Skeletal muscle tissue (tissue), 4 donors: Measurements from ENCODE around the gene NINJ2. TPM values are rescaled to one million over a fixed set of nuclear protein-coding genes. Genes with fewer than 3 reads are reported as not detected.

Experiments
- H3K27ac ChIP-seq: one replicate; pipeline ENCODE4 v1.7.0; 2013; ENCODE audit warnings: mild to moderate bottlenecking, low read depth, low read length, inconsistent platforms
- H3K27me3 ChIP-seq, 3 donors: one replicate each; pipeline ENCODE4 v1.7.0; 2013; ENCODE audit warnings: low read length in 3 of 3; ENCODE audit not compliant: control insufficient read depth in 3 of 3, insufficient read depth in 3 of 3
- H3K36me3 ChIP-seq, 3 donors: one replicate each; pipeline ENCODE4 v1.7.0; 2013; ENCODE audit warnings: low read length in 3 of 3; ENCODE audit not compliant: control insufficient read depth in 3 of 3, insufficient read depth in 3 of 3
- H3K4me1 ChIP-seq, 3 donors: one replicate each; pipeline ENCODE4 v1.7.0; 2013; ENCODE audit warnings: low read length in 3 of 3, mild to moderate bottlenecking in 3 of 3; ENCODE audit not compliant: control insufficient read depth in 3 of 3, insufficient read depth in 3 of 3
- H3K4me3 ChIP-seq, 3 donors: one replicate each; pipeline ENCODE4 v1.7.0; 2013; ENCODE audit warnings: low read length in 3 of 3
- H3K9ac ChIP-seq, 3 donors: one replicate each; pipeline ENCODE4 v1.7.0; 2013; ENCODE audit warnings: low read length in 3 of 3, mild to moderate bottlenecking in 3 of 3, moderate library complexity in 2 of 3, low read depth in 1 of 3
- H3K9me3 ChIP-seq, 3 donors: one replicate each; pipeline ENCODE4 v1.7.0; 2013; ENCODE audit warnings: low read length in 3 of 3; ENCODE audit not compliant: control insufficient read depth in 3 of 3
- total RNA-seq: library from RNA; depleted of rRNA; stranded (reverse); fragments of >200 nt; gene quantifications from one replicate; pipeline ENCODE4 v1.2.3, GENCODE V29; 2014
- donor health status: Osteomylitis.

NINJ2 gene
- total RNA-seq, 1 donor from 2014 or later = 2.6 TPM

DNA sequence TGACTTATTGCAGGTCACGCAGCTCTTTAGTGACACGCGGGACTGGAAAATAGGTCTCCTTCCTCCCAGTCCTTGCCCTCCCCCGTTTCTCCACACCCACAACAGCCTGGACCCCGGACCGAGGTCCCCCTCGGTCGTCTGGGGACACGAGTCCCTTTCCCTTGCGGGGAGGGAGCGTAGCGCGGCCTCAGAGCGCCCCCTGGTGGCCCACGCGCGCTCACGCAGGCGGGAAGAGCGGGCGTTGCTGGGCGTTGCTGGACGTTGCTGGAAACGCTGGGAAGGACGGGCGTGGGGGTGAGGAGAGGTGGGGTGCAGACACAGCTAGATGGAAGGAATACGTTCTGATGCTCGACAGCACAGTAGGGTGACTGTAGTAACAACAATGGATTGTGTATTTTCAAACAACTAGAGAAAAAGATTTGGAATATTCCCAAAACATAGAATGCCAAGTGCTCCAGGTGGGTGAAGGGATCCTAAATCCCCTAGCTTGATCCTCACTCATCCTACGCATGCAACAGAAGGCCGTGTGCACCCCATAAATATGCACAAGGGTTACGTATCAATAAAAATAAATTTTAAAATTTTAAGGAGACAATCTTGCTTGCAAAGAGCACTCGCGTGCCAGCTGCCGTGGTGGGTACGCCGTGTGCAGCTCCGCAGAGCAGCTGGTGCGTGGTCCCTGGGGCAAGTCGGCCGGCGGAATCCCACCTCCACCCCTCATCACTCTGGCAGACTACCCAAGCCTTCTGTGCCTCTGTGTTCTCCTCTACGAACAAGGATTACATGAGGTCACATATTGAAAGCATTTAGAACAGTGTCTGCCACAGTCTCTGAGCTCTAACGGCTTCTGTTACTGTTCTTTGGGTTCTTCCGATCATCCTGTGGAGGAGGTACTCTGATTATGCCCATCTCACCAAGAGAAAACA is 116.1 kb downstream of the NINJ2 start:
- H3K4me1 ChIP-seq = peaks cover 9 to 36% (median 27%) of the 10 kb centered on the region in 3 donors
- H3K4me3 ChIP-seq = no peak overlapping the region
- H3K9me3 ChIP-seq = no peaks in the 10 kb centered on the region
- H3K27me3 ChIP-seq = peaks cover 0 to 7% (median 3%) of the 10 kb centered on the region in 3 donors
- no peak overlapping the region for H3K27ac ChIP-seq
- H3K36me3 ChIP-seq = peaks cover 0 to 2% (median 0%) of the 10 kb centered on the region in 3 donors
- H3K9ac ChIP-seq = peak overlapping the region in 1 of 3 donors; percentile 45

DNA sequence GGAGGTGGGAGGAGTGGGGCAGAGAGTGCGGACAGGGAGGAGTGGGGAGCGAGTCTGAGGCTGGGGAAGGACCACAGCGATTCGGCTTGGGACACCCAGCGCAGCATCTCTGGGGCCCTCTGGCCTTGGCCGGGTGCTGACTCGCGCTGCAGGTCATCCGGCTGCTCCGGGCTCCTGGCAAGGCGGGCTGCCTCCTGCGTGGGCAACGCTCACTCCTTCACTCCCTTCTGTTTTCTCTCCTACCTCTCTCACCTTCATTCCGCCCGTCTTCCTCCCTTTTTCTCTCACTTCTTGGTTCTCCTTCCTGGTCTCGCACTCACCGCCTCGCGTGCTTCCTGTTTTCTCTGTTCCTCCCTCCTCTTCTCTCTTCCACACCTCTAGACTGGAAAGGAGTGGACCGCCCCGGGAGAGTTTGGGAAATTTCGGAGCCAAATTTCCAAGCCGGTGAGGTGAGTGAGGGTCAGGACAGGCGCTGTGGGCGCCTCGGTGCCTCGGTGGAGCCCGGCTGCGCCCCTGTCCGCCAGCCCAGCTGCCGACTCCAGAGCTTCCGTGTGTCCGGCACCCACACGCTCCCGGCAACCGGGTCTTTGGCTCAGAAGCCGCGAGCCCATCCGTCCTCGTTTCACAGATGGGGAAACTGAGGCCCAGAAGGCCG is 116.9 kb downstream of the NINJ2 start:
- no peak overlapping the region for H3K4me3 ChIP-seq
- no peak overlapping the region for H3K27ac ChIP-seq
- H3K9me3 ChIP-seq = no peaks in the 10 kb centered on the region
- H3K9ac ChIP-seq = no peak overlapping the region
- H3K36me3 ChIP-seq = peaks cover 0 to 2% (median 0%) of the 10 kb centered on the region in 3 donors
- peaks cover 0 to 7% (median 3%) of the 10 kb centered on the region in 3 donors for H3K27me3 ChIP-seq
- peaks cover 7 to 33% (median 23%) of the 10 kb centered on the region in 3 donors for H3K4me1 ChIP-seq

- Histone ChIP-seq H3K36me3 (peaks cover 0 to 2% (median 0%) of the 10 kb centered on the region in 3 donors), H3K4me3 (no peak overlapping the region), H3K27me3 (peaks cover 0 to 7% (median 3%) of the 10 kb centered on the region in 3 donors), H3K9ac (no peak overlapping the region), H3K4me1 (peaks cover 5 to 32% (median 21%) of the 10 kb centered on the region in 3 donors), H3K9me3 (no peaks in the 10 kb centered on the region), H3K27ac (no peak overlapping the region)
Observed at GRCh38 chr12:545835-546234, 117.4 kb downstream of the NINJ2 start.

DNA sequence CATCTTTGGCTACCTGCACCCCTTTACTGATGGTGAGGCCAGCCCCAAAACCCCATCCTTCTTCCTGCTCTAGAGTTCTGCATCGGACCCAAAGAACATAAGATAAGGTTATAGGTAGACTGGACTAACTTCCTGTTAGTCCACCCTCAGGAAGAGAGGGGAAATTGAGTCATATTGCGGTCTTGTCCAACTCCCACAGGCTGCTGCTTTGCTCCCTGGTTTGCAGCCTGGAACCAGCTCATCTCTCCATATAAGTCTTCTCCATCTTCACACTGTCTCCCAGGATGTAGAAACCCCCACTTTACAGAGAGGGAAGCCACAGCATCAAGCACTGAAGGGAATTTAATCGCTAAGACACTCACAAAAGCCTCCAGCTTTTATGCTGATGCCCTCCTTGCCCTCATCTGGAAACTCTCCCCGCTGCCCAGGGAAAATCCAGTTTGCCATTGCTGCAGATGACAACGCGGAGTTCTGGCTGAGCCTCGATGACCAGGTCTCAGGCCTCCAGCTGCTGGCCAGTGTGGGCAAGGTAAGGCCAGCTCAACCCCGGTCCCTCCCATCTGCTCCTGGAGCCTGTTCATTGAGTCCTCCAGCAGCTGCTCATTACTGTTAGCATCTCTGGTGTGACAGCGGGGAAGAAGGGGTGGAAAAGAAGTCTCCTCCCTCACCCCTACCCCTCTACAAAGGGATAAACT is 118.2 kb downstream of the NINJ2 start:
- Histone ChIP-seq H3K4me1 (peaks cover 2 to 24% (median 18%) of the 10 kb centered on the region in 3 donors), H3K9ac (no peak overlapping the region), H3K36me3 (peaks cover 0 to 2% (median 0%) of the 10 kb centered on the region in 3 donors), H3K27ac (no peak overlapping the region), H3K27me3 (peaks cover 0 to 7% (median 3%) of the 10 kb centered on the region in 3 donors), H3K9me3 (no peaks in the 10 kb centered on the region), H3K4me3 (no peak overlapping the region)

GRCh38 chr12:544142-544541 is 119.1 kb downstream of the NINJ2 start:
- Histone ChIP-seq H3K9me3 (no peaks in the 10 kb centered on the region), H3K4me1 (peaks cover 2 to 23% (median 18%) of the 10 kb centered on the region in 3 donors), H3K9ac (no peak overlapping the region), H3K27ac (no peak overlapping the region), H3K27me3 (peaks cover 0 to 7% (median 3%) of the 10 kb centered on the region in 3 donors), H3K4me3 (no peak overlapping the region), H3K36me3 (peaks cover 0 to 2% (median 0%) of the 10 kb centered on the region in 3 donors)

DNA sequence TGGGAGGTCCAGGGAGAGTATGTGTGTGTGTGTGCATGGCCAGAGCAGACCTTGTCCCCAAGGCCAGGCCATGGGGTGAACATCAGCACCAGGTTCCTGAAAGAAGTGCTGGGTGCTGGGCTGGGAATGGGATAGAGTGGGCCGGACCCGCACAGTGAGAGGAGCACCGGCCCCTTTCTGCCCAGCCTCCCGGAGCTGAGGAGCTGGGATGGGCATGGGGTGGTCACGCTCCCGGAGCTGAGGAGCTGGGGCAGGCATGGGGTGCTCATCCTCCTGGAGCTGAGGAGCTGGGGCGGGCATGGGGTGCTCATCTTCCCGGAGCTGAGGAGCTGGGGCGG is 120.2 kb downstream of the NINJ2 start:
- H3K27me3 ChIP-seq = peaks cover 0 to 7% (median 3%) of the 10 kb centered on the region in 3 donors
- H3K4me3 ChIP-seq = no peak overlapping the region
- H3K9me3 ChIP-seq = no peaks in the 10 kb centered on the region
- no peak overlapping the region for H3K27ac ChIP-seq
- H3K36me3 ChIP-seq = peaks cover 0 to 2% (median 0%) of the 10 kb centered on the region in 3 donors
- H3K4me1 ChIP-seq = peaks cover 5 to 19% (median 18%) of the 10 kb centered on the region in 3 donors
- peak overlapping the region in 1 of 3 donors; percentile 40 for H3K9ac ChIP-seq

GRCh38 chr12:542395-543113 is 120.7 kb downstream of the NINJ2 start:
- H3K4me3 ChIP-seq = no peak overlapping the region
- no peak overlapping the region for H3K27ac ChIP-seq
- H3K36me3 ChIP-seq = no peaks in the 10 kb centered on the region
- H3K9ac ChIP-seq = peak overlapping the region in 1 of 3 donors; percentile 40
- no peaks in the 10 kb centered on the region for H3K9me3 ChIP-seq
- H3K27me3 ChIP-seq = peaks cover 0 to 7% (median 3%) of the 10 kb centered on the region in 3 donors
- H3K4me1 ChIP-seq = peaks cover 5 to 19% (median 18%) of the 10 kb centered on the region in 3 donors

DNA sequence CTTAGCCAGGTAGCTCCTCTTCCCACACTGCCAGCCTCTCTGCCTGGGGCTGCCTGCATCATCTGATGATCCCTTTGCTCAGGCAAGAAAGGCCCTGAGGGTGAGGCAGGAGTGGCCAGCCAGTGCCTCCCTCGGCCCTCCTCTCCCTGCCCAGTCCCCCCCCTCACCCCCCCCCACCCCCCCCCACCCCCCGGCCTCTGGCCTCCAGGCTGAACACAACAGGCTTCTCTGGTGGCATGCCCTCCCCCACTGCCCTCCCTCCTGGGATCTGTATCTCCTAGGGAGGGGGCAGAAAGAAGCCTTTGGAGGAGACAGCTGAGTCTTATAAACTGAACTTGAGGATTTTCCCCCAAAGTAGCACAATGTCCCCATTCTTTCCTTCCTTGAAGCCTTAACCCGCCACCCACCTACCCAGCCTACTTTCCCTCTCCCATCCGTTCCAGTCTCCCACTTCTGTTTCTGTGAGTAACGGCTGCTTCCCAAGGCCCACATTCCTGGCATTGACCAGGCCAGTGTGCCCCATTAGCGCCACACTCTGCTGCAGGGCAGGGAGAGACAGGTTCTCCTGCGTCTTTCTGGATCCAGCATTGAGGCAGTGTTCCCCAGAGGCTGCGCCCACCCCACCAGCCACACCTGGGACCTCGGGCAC is 121.4 kb downstream of the NINJ2 start:
- no peak overlapping the region for H3K4me3 ChIP-seq
- H3K9ac ChIP-seq = no peak overlapping the region
- H3K9me3 ChIP-seq = no peaks in the 10 kb centered on the region
- H3K4me1 ChIP-seq = peaks cover 5 to 14% (median 13%) of the 10 kb centered on the region in 3 donors
- no peaks in the 10 kb centered on the region for H3K36me3 ChIP-seq
- H3K27ac ChIP-seq = no peak overlapping the region
- H3K27me3 ChIP-seq = peaks cover 0 to 6% (median 3%) of the 10 kb centered on the region in 3 donors
